ENCODE data around the gene POTEC.
"Not testable (repeated sequence)": the region's sequence is repeated elsewhere in the genome, so short reads cannot be mapped to it uniquely, and the experiment has no call there.

Gene POTEC

DNA sequence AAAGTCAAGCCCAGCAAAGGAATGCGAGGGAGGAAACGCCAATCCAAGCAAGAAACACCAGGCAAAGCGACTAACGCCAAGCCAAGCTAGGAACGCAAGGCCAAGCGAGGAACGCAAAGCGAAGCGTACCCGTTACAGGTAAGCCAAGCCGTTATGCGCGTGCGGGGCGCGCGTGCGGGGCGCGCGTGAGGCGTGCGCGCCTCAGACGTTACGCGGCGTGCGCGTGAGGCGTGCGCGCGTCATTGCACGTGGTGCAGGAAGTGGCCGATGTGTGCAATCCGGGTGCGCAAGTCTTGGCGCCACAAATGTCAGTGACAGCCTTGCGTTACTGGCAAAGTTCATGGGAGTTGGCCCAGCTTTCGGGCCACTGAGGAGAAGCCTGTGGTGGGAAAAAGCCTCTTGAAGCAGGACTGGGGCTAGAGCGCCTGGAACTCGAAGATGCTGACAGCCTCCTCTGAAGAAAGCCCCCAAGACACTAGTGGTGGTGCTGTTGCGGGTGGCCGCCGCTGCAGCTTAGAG lies at the start of gene POTEC:
POTEC (minus strand) TSS at position 155 of the 519 bp plus-strand sequence. CDS start 454 bp downstream, outside the sequence.
- DNase-seq = not testable (repeated sequence)

GRCh38 chr18:14577971-14578370 lies 34.6 kb upstream of the POTEC start:
- no peak for DNase-seq

- DNase-seq = not testable (repeated sequence)
Observed at GRCh38 chr18:14559502-14559901, 16.1 kb upstream of the POTEC start.

- DNase-seq = not testable (repeated sequence)
Observed at GRCh38 chr18:14531659-14532058, 11.7 kb downstream of the POTEC start.

DNA sequence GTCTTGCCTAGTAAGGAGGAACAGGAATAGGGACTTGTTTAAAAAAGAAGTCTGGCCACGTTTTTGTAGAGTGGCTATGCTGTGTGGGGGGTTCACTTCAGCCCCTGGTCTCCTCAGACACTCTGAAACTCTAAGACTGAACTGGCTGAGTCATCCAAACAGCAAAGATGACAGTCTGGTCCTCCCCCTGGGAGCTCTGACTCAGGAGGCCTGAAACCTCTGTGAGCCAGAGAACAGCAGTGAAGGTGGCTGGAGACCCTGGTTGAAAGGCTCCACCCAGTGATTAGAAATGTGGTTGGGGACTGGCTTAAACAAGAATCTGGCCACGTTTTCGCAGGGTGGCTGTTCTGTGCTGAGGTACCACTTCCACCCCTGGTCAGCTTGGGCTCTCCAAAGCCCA lies 32.7 kb downstream of the POTEC start:
- DNase-seq = not testable (repeated sequence)

DNA sequence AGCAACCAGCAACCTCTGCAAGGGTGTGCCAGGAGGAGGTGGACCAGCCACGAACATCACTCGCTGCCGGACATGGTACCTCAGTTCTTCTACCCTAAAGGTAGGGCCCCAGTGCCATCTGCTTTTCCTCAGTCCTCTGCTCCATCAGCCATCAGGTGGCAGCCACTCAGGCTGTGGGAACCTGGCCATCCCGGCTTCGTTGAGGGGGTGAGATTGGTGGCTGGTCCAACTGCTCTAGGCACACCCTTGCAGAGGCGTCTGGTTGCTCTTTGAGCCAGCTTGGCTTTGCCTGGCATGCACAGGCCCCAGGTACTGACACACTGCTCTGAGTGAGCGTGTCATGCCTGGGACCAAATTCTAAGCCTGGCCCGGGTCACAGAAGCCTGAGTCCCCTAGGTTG lies 39.7 kb downstream of the POTEC start:
- DNase-seq = not testable (repeated sequence)

DNA sequence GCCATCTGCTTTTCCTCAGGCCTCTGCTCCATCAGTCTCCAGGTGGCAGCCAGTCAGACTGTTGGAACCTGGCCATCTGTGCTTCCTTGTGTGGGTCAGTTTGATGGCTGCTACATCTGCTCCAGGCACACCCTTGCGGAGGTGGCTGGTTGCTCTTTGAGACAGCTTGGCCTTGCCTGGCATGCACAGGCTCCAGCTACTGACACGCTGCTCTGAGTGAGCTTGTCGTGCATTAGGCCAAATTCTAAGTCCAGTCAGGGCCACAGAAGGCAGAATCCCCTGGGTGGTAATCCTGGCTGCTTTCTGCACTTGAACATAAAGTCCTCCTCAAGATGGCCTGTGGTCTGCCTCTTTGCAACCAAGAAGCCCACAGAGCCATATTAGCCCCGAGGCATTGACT lies 41.5 kb downstream of the POTEC start:
- not testable (repeated sequence) for DNase-seq

GRCh38 chr18:14489256-14490014 lies 54.0 kb downstream of the POTEC start:
- DNase-seq = not testable (repeated sequence)

- DNase-seq = not testable (repeated sequence)
Observed at GRCh38 chr18:14488789-14489188, 54.6 kb downstream of the POTEC start.

DNA sequence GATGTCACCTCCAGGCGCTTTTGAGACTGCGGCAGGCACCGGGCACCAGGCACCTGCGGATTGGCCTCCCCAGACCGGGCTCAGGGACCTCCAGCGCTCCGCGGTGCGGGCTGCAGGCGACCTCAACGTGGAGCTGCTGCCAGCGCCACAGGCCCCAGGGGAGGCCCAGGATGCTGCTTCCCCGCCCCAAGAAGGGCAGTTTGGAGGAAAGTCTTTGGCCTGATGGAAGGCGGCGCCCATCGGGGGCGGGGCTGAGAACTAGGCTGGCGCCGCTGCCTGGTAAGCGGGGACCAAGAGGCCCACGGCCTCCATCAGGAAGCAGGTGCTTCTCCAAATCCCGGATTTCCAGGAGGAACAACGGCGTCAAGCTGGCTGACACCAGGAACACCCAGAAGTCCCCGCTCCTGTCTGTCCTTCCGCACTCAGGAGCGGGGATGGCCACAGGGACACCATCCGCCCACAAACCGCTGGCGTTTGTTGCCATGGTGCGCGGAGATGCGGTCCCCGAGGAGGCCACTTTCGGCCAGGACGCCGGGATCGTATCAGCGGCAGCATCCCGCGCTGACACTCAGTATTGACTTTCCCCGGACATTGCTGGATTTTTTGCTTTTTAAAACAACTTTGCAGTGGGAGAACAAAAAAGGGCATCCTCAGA lies 56.3 kb downstream of the POTEC start:
- not testable (repeated sequence) for DNase-seq

DNA sequence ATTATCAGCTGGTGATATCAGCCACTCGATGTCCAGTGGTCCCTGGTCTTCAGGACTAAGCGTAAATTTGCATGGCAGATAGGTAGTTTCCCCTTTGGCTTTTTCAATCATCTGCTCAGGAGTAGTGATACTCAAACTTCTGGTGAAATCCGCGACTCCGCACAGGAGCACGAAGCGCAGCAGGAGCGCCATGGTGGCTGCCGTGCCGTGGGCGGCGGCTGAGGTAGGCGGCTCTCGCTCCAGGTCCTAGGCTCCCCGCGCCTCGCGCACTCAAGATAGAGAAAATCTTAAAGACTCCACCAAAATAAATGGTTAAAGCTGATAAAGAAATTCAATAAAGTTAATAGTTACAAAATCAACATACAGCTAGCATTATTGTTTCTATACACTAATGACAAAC lies 64.3 kb downstream of the POTEC start:
- DNase-seq = not testable (repeated sequence)

GRCh38 chr18:14475520-14475919 lies 67.9 kb downstream of the POTEC start:
- not testable (repeated sequence) for DNase-seq

DNA sequence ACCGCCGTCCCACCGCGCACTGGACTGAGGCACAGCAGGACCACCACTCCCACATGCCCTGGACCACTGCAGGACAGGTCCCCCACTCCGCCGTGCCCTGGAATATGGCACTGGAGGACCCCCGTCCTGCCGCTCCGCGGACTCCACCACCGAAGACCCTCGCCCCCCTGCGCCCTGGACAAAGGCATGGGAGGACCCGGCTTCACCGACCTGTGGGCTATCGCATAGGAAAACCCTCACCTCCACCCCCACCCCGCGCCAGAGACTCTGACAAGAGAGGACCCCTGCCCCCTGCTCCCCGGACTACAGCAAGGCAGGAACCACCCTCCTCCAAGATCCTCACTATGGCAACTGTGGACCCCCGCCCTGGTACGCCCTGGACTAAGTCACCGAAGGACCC lies 68.6 kb downstream of the POTEC start:
- DNase-seq = not testable (repeated sequence)

DNA sequence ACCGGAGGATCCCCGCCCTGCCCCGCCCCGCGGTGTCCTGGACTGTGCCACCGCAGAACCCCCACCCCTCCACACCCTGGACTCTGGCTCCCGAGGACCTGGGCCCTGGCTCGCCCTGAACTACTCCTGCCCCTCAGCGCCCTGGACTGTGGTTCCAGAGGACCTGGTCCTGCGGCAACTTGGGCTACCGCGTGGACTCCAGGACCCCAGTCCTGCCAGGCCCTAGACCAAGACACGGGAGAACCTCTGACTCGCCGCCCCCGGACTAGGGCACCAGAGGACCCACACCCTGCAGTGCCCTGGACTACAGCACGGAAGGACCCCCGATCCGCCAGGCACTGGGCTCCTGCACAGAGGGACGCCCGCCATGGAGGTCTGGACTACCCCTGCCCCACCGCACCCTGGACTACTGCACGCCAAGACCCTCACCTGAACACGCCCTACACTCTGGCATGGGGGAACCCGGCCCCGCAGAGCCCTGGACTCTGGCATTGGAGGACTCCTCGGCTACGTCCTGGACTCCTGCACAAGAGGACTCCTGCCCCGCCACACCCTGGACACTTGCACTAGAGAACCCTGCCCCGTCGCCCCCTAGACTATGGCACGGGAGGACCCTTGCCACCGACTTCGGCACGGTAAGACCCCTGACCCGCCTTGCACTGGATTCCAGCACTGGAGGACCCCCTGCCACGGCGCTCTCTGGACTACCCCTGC lies 69.2 kb downstream of the POTEC start:
- DNase-seq = not testable (repeated sequence)

GRCh38 chr18:14473250-14474006 lies 70.0 kb downstream of the POTEC start:
- not testable (repeated sequence) for DNase-seq

- not testable (repeated sequence) for DNase-seq
Observed at GRCh38 chr18:14471286-14471685, 72.1 kb downstream of the POTEC start.

DNA sequence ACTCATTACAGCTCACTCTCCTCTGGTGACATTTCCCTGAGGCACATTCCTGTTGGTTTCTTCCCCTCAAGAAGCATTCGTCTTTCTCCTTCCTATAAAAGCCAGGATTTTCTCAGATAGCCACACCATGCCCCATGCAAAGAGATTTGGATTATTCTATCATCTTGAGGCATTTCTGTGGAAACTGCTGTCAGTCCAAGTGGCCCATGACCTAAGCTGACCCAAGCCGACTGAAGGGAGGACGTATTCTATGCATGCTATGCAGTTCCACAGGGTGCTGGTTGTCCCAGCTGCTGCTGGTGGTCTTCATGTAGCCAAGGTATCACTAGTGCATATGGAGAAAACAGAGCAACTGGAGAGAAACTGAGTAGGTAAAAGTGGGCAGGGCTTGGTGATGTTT lies 73.0 kb downstream of the POTEC start:
- DNase-seq = not testable (repeated sequence)

DNA sequence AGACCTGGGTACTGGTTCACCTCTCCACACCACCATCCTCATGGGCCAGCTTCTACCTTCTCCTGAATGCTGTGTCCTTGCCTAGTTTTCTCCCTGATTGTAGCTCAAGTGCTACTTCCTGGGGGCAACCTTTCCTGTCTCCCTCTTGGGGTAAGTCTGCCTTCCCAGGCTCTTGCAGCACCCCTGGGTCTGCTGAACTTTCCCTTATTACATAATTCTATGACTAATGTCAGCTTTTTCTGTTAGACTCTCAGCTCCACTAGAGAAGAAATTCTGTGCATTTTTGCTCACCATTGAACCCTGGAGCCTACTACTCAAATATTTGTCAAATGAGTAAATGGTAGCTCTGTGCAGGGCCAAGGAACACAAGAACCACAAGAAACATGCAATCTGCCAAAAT lies 73.4 kb downstream of the POTEC start:
- peak in 1 of 2 donors; percentile 13 for DNase-seq

DNA sequence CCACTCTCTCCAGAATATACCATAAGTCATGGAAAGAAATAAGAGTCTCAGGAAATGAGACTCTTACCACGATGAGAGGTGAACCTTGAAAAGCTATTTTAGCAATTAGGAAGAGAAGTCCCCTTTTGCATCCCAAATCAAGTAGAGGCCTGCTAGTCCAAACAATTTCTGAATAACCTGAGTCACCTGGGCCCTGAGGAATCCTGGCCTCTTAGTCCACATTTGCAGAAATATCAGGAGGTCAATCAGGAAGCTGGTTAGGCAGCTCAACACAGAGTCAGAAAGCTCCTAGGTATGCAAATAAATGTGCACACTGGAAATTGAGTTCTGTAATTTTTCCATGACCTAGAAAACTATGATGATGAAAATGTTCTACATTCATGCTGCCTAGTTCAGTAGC lies 77.4 kb downstream of the POTEC start:
- not testable (repeated sequence) for DNase-seq
